PC-9 (cell line): ENCODE measurements around the gene ITPKC. TPM values are rescaled to one million over a fixed set of nuclear protein-coding genes. Genes with fewer than 3 reads are reported as not detected.

Experiments used
- BruUV-seq: library from RNA; stranded (reverse); fragments of 400-500 nt; replicated peaks from 2 replicates; lab custom pipeline; 2021; lab: Mats Ljungman, UMichigan
- CTCF ChIA-PET: fragments of 300-600 bp; sonication (Branson Sonifier 250); formaldehyde crosslinking; loops from one replicate; lab custom pipeline; 2022; ENCODE audit warnings: antibody characterized with exemption; lab: Charles Lee
- POLR2A ChIA-PET: fragments of 300-600 bp; sonication (Branson Sonifier 250); formaldehyde crosslinking; loops from one replicate; lab custom pipeline; 2022; ENCODE audit warnings: antibody characterized with exemption; ENCODE audit not compliant: unreplicated experiment; lab: Charles Lee
- DNase-seq, 2 experiments: peaks; one replicate each; pipeline versions ENCODE4 v3.0.0 to v3.0.0-alpha.2; 2015 to 2022; ENCODE audit warnings: mixed read lengths in 1 of 2
- H2AFZ ChIP-seq: fragments of 200-600 bp; sonication (generic); 2 replicates; pipeline ENCODE4 v1.8.1; 2017; ENCODE audit warnings: antibody characterized with exemption
- H3F3A ChIP-seq: fragments of 200-600 bp; sonication (generic); 2 replicates; pipeline ENCODE4 v1.8.1; 2017; ENCODE audit warnings: antibody characterized with exemption, mild to moderate bottlenecking, low read depth; ENCODE audit not compliant: insufficient read depth
- H3K27ac ChIP-seq: fragments of 200-600 bp; sonication (generic); 2 replicates; pipeline ENCODE4 v1.6.1; 2016; ENCODE audit warnings: mixed run types
- H3K27me3 ChIP-seq: fragments of 200-600 bp; sonication (generic); 2 replicates; pipeline ENCODE4 v1.6.1; 2016; ENCODE audit warnings: low read depth, mixed run types; ENCODE audit not compliant: insufficient read depth
- H3K36me3 ChIP-seq: fragments of 200-600 bp; sonication (generic); 2 replicates; pipeline ENCODE4 v1.6.1; 2016; ENCODE audit warnings: low read depth, mixed run types
- H3K4me1 ChIP-seq: fragments of 200-600 bp; sonication (generic); replicated peaks from 2 replicates; pipeline ENCODE4 v1.6.1; 2016; ENCODE audit warnings: mixed run types; ENCODE audit not compliant: insufficient read depth
- H3K4me2 ChIP-seq: fragments of 200-600 bp; sonication (generic); 2 replicates; pipeline ENCODE4 v1.6.1; 2017; ENCODE audit warnings: mixed run types
- H3K4me3 ChIP-seq: fragments of 200-600 bp; sonication (generic); 2 replicates; pipeline ENCODE4 v1.6.1; 2016; ENCODE audit warnings: mixed run types
- H3K79me2 ChIP-seq: fragments of 200-600 bp; sonication (generic); 2 replicates; pipeline ENCODE4 v1.6.1; 2017; ENCODE audit warnings: low read depth, mixed run types
- H3K9me2 ChIP-seq: fragments of 200-600 bp; sonication (generic); 2 replicates; pipeline ENCODE4 v1.8.1; 2017; ENCODE audit warnings: mild to moderate bottlenecking; ENCODE audit not compliant: insufficient read depth
- H3K9me3 ChIP-seq: fragments of 200-600 bp; sonication (generic); 2 replicates; pipeline ENCODE4 v1.8.1; 2016; ENCODE audit warnings: low read depth; ENCODE audit not compliant: insufficient read depth
- H4K20me1 ChIP-seq: fragments of 200-600 bp; sonication (generic); 2 replicates; pipeline ENCODE4 v1.8.1; 2017; ENCODE audit not compliant: insufficient read depth
- CTCF ChIP-seq: fragments of 200-600 bp; sonication (generic); conservative IDR thresholded peaks from 2 replicates; pipeline ENCODE4 v1.6.1; 2017; ENCODE audit warnings: mixed run types, antibody characterized with exemption, mild to moderate bottlenecking, moderate library complexity
- EZH2 ChIP-seq: fragments of 200-600 bp; sonication (generic); IDR thresholded peaks from 2 replicates; pipeline ENCODE4 v1.8.0; 2017; ENCODE audit warnings: antibody characterized with exemption, low read depth
- intact Hi-C: fragments of 100-400 bp; cut with micrococcal nuclease; formaldehyde crosslinking; loops from one replicate; pipeline ENCODE4 v1.10.0; 2022; ENCODE audit not compliant: unreplicated experiment
- total RNA-seq: library from RNA; stranded (reverse); gene quantifications from 2 replicates; pipeline ENCODE4 v1.2.3, GENCODE V29; 2021

ITPKC gene
- total RNA-seq, 1 experiment from 2014 or later: 17.6 TPM

- no peak for DNase-seq
- H3K27ac ChIP-seq: peak overlapping the region; percentile 81
- H3K9me3 ChIP-seq: no peaks in the 10 kb centered on the region
- H3K79me2 ChIP-seq: peaks cover 10% of the 10 kb centered on the region
- H3K4me1 ChIP-seq: peaks cover 19% of the 10 kb centered on the region
- no peak overlapping the region for H2AFZ ChIP-seq
- ChIA-PET CTCF (no interaction called here), POLR2A (interaction anchor here (0.6 kb wide), 2 partner anchors 59 to 288 kb away, joined by 3 to 4 read pairs; partner anchors contain the start of genes ACTMAP and SNRPA)
- TF ChIP-seq EZH2 (no peak), CTCF (no peak)
- no TSS peak for BruUV-seq
- peaks cover 7% of the 10 kb centered on the region; the same call in 1 of the 2 replicates for H3F3A ChIP-seq
- no peaks in the 10 kb centered on the region for H3K9me2 ChIP-seq
- intact Hi-C loops: loop anchor here (2.0 kb wide), 1 partner anchor 59 kb away; the partner anchor contains the start of genes ACTMAP and SNRPA
- no peaks in the 10 kb centered on the region for H3K36me3 ChIP-seq
- no peaks in the 10 kb centered on the region for H4K20me1 ChIP-seq
- peak overlapping the region; percentile 75 for H3K4me3 ChIP-seq
- no peaks in the 10 kb centered on the region for H3K27me3 ChIP-seq
- peak overlapping the region; percentile 95 for H3K4me2 ChIP-seq
These were observed 25.3 kb upstream of the ITPKC start for GRCh38 chr19:40691421-40692211.

GRCh38 chr19:40692212-40692551 is 24.7 kb upstream of the ITPKC start:
- H3K9me3 ChIP-seq: no peaks in the 10 kb centered on the region
- H3K27me3 ChIP-seq: no peaks in the 10 kb centered on the region
- CTCF ChIA-PET: no interaction called here
- no peak for DNase-seq
- H2AFZ ChIP-seq: no peak overlapping the region
- no peak for TF ChIP-seq EZH2
- TF ChIP-seq CTCF: no peak
- H3K4me1 ChIP-seq: peaks cover 19% of the 10 kb centered on the region
- H3K4me2 ChIP-seq: no peak overlapping the region
- H4K20me1 ChIP-seq: no peaks in the 10 kb centered on the region
- peaks cover 7% of the 10 kb centered on the region; the same call in 1 of the 2 replicates for H3F3A ChIP-seq
- H3K79me2 ChIP-seq: peaks cover 10% of the 10 kb centered on the region
- intact Hi-C loops: no loop called here
- no TSS peak for BruUV-seq
- H3K36me3 ChIP-seq: no peaks in the 10 kb centered on the region
- no peak overlapping the region for H3K4me3 ChIP-seq
- no peak overlapping the region for H3K27ac ChIP-seq
- no peaks in the 10 kb centered on the region for H3K9me2 ChIP-seq
- POLR2A ChIA-PET: no interaction called here

GRCh38 chr19:40693150-40693788 is 23.6 kb upstream of the ITPKC start:
- H3K9me2 ChIP-seq: no peaks in the 10 kb centered on the region
- H3K36me3 ChIP-seq: no peaks in the 10 kb centered on the region
- peaks cover 10% of the 10 kb centered on the region for H3K79me2 ChIP-seq
- CTCF ChIA-PET: no interaction called here
- no peak for DNase-seq
- no peak overlapping the region for H3K4me3 ChIP-seq
- H3K4me2 ChIP-seq: no peak overlapping the region
- H3K27ac ChIP-seq: no peak overlapping the region
- intact Hi-C loops: no loop called here
- POLR2A ChIA-PET: interaction anchor here (0.6 kb wide), 2 partner anchors 67 to 85 kb away, joined by 5 to 6 read pairs; partner anchors contain the start of gene RAB4B
- H3K27me3 ChIP-seq: no peaks in the 10 kb centered on the region
- H3F3A ChIP-seq: peaks cover 7% of the 10 kb centered on the region; the same call in 1 of the 2 replicates
- BruUV-seq: no TSS peak
- TF ChIP-seq CTCF (no peak), EZH2 (no peak)
- no peaks in the 10 kb centered on the region for H3K9me3 ChIP-seq
- H4K20me1 ChIP-seq: no peaks in the 10 kb centered on the region
- no peak overlapping the region for H2AFZ ChIP-seq
- peaks cover 19% of the 10 kb centered on the region for H3K4me1 ChIP-seq
